Stimulated activated CD4-positive, alpha-beta T cell treated with anti-CD3 and anti-CD28 coated beads, Interleukin-2, amount 100 ng/mL, for 4 hours (primary cell): ENCODE data around the gene ABI1.
"Not testable (repeated sequence)": the region's sequence is repeated elsewhere in the genome, so short reads cannot be mapped to it uniquely, and the experiment has no call there.

Experiments
- DNase-seq: peaks from one replicate; pipeline ENCODE4 v3.0.0-alpha.2; 2020; ENCODE audit warnings: low read depth

Gene ABI1

DNA sequence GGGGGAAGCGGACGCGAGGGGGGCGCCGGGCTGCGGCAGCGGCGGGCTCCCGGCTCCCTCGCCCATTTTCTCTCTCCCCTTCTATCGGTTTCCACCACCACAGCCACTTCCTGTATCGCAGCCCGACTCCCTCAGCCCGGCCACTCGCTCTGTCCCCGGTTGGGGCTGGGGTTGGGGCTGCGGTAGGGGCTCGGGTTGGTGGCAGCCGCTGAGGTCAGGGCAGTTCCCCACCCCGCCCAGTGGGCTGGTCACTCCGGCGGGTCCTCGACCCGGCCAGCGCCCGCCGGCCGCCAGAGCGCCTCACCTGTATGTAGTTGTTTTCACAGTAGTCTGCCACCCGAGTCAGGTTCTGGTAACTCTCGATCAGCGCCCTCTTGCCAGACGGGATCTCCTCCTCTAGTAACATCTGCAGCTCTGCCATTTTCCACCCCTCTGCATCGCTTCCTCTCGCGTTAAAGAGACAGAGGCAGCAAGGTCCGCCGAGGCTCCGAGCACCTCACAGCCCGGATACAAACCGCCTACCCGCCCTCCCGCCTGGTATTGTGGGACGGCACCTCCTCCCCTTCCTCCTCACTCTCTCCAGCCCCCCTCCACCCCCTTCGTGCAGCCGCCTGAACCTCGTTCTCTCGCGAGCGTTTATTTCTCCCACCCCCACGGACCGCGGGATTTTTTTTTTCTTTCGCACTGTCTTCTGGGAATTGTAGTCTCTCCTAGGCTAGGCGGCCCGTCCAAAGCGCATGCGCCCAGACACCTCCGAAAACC is at the start of gene ABI1:
Gene ABI1 (minus strand): TSS at position 516 of the 762 bp plus-strand sequence. CDS start 95 bp downstream, at position 421.
- peak; percentile 97 for DNase-seq

DNA sequence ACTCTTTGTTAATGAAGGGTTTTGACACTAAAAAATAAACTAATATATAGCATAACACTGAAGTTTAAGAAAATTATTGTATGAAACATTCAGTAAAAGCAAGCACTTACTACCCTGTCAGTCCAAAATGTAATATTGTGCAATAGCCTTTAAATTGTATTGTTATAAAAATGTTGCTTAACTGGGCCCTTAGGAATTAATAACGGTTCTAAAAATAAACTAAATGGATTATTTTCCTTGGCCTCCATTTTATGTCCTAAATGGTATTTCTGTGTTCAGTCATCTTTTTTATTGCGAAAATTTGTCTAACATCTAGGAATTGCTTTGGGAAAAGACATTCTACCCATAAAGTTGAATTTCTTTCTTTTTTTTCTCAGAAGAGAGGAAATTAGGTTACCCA is 49.0 kb upstream of the ABI1 start:
- no peak for DNase-seq

DNA sequence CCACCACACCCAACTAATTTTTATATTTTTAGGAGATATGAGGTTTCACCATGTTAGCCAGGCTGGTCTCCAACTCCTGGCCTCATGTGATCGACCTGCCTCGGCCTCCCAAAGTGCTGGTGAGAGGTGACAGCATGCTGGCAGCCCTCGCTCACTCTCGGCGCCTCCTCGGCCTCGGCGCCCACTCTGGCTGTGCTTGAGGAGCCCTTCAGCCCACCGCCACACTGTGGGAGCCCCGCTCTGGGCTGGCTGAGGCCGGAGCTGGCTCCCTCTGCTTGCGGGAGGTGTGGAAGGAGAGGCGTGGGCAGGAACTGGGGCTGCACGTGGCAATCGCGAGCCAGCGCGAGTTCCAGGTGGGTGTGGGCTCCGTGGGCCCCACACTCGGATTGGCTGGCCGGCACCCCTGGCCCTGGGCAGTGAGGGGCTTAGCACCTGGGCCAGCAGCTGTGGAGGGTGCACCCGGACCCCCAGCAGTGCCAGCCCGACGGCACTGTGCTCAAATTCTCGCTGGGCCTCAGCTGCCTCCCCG is 44.6 kb upstream of the ABI1 start:
- DNase-seq = not testable (repeated sequence)

DNA sequence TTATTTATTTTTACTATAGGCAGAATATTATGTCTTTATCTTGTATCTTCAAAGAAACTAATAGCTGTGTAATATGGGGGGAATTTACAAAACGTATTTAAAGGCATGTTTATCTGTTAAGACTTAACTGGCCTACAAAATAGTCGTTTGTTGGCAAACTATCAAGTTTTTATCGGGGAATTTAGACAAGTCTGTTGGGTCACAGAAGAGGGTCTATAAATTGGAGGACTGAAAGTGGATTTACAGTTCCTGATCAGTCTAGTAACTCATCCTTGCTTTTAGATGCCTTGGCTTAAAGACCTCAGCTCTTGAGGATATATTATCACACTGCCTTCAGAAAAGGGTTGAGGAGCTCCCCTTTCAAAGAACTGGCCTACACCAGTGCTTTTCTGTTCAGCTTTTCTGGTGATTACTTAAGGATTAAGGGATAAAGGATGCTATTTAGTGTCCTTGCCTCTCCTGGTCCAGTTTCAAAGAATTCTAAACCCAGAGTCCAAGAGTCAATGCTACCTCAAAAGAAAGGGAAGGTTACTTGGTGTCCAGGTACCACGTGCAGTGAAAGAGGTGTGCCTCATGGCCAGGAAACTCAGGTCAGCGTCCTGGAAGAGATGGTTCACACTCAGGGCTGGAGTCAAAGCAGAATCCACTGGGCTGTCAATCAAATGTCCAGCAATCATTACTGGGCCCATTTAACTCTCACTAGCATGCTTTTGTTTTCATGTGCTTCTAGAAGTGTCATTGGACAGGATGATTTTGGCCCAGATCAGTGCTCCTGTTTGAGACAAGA is 42.9 kb upstream of the ABI1 start:
- no peak for DNase-seq

DNA sequence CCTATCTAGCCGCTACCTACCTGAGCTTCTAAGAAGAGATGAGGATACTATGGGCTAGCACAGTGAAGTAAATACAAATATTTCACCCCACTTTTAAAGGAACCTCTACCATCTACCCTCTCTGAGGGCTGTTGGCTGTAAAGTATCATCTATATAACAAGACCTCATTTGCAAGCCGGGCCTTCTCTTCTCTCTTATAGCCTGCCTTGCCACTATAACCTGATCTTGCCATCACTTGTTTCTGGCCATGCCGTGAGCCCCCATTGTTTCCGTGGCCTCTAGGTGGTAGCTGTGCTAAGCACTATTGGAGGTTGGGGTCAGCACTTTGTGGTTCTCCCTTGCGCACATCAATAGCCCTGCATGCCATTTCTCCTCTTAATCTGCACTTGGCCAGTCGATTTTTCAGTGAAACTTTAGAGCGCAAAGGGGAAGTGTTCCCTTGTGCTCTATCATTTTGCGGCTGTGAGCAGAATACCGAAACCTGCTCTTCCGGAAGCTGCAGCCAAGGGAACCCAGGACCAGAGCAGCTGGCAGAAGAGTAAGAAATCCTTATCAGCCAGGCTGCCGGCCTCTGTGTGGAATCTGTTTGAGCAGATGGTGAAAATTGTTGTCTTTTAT is 31.7 kb upstream of the ABI1 start:
- DNase-seq = not testable (repeated sequence)

DNA sequence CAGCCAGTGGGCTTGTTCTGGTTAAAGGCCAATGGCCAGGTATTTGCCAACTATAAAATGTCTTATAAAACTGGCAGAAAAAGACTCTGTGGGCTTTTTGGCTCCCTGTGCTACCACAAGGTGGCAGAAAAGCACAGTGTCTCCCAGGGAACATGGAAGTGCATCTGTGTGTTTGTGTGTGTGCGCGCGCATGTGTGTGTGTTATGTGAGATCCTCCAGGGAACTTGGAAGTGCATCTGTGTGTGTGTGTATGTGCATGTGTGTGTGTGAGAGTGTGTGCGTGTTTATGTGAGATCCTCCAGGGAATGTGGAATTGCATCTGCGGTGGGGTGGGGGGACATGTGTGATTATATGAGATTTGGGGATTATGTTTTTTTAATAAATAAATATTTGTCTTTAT is 30.2 kb upstream of the ABI1 start:
- DNase-seq = peak; percentile 6

DNA sequence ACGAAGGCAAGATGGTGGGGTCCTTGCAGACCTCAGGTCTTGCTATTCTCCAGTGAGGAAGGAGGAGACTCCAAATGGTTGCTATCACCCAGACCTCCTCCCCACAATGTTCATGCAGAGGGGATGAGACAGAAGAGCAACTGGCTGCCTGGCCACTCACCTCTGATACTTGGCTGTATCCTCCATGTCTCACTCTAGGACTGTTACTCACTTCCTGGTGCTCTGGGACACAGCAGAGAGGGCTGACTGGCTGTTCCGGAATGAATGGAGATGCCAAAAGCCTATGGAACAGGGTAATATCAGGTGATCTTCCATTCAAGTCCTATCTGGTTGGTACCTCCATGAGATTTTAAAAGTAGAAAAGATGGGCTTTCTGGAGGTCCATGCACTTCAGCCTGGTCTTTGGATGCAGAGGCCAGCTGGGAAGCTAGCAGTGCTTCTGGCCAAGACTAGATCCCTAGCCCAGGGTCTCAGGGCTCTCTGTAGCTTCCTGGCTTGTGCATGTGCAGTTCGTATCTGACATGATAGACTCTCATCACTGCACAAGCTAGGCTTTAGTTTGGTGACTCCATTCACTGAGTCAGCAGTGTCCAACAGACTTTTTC is 27.0 kb upstream of the ABI1 start:
- no peak for DNase-seq

DNA sequence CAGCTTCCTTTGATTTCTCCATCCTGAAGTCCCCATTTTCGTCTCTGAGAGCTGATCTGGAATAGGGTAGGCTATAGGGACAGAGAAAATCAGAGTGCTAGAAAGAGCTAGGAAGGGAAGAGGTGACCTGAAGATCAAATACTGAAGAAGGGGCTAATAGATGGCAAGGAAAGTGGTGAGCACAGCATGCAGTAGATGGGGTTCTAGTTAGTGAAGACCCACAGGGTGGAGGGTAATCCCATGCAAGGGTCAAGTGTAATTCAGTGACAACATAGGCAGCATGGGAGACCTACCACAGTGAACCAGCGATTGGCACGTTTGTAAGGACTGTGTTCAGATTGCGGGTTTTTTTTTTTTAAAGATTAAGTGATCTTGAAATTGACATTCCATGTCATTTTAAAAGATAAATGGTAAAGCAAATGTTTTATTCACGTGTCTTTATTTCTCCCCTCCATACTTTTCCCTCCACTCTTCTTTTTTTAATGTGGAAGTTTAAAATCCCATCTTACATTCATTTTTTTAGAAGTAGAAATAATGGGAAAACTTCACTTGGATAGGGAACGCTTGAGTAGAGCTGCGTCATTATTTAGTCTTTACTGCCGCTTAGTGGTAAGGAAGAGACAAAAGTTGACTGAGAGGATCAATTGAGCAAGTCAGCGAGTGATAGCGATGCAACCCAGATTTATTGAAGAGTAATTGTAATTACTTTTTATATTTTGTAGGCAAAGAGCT is 21.0 kb upstream of the ABI1 start:
- no peak for DNase-seq

DNA sequence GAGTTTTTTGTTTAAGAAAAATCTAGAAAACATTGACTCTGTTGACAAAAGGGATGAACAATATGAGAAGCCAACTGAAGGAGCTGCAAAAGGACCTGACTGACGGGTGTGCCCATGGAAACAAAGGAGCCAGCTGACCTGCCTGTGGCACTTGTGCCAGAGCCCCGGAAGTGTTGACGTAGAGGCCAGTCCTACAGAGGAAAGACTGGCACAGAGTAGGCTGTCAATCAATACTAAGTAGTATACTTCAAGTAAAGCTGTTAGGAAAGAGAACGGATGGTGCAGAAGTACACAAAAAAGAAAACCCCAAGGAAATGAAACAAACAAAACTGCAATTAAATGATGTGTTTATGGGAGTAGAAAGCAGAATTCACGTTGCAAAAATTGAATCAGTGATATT is 19.0 kb upstream of the ABI1 start:
- no peak for DNase-seq

DNA sequence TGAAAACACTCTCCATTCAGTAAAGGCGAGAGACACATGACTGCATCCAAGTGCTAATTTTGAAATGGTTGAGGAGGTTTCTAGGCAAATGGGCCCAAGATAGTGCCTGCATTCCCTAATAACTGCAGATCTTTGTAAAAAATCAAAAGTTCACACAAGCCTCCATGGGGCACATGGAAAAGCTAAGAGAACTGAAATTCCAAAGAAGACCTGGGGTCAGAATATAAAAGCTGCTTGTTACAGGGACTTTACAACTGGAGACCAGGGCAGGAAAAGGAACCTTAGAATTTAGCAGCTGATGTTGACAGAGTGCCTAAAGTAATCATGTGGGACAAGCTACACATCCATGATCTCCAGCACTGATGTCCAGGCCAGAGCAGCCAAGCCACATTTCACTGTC is 10.0 kb upstream of the ABI1 start:
- no peak for DNase-seq

DNA sequence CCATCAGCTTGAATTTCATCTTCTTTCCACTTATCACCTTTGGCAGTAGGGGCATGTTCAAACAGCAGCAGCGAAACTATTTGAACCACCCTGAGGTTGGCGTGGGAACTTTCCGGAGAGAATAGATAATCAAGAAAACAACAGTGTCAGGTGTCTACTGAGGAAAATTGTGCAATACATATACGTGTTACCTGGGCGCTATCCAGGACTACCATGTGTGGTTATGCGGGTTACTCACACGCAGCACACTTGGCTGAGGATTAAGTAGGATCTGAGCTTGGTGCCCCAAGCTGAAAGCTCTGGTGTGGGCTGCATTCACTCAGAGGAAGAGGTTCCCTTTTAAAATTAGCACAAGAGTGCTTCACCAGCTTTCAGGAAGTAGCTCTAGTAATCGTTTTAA is 8.8 kb upstream of the ABI1 start:
- peak; percentile 3 for DNase-seq

DNA sequence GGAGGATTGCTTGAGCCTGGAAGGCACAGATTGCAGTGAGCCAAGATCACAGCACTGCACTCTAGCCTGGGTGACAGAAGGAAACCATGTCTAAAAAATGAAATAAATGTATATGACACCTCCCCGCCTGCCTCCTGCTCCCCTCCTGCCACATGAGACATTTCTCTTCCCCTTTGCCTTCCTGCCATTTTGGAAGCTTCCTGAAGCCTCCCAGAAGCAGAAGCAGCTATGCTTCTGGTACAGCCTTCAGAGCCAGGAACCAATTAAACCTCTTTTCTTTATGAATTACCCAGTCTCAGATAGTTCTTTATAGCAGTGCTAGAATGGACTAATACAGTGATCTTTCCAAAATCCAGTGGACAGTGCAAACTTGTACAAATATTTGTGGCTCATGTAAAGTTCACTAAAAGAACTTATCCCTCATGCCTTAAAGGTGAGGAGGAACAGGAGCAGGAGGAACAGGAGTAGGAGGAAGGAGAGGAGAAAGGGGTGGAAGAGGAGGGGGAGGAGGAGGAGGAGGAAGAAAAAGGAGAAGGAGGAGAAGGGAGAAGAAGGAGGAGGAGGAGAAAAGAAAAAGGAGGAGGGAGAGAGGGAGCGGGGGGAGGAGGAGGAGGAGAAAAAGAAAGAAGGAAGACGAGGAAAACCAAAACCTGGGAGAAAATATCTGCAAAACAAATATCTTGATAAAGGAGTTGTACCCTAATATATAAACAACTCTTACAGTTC is 2.8 kb upstream of the ABI1 start:
- DNase-seq = no peak

DNA sequence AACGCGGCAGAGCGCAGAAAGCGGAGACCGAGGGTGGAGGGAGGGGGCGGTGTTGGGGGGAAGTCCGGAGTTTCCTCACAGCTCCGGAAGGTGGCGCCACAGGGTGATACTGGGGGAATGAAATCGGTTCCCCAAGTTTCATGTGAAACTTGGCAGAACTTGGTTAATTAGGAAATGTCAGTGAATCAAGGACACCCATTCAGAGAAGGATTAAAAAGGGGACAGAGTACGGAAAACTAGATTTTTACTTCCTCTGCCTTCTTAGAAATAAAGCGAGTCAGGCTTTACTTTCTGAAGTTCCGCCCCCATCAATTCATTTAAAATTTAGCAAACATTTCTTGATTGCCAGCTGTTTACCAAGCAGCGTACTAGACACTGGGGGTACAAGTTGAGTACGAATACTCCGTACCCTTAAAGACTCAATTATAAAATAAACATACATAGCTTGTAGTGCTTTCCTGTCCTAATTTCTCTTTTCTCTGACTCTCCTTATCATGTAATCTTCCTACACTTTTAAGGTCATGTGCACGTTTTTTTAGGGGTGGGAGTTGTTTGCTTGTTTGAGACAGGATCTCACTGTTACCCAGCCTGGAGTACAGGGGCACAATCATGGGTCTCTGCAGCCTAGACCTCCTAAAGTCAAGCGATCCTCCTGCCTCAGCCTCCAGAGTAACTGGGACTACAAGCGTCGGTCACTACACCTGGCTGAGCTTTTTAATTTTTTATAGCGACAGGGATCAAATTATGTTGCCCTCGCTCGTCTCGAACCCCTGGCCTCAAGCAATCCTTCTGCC is 644 bp upstream of the ABI1 start:
- no peak for DNase-seq

DNA sequence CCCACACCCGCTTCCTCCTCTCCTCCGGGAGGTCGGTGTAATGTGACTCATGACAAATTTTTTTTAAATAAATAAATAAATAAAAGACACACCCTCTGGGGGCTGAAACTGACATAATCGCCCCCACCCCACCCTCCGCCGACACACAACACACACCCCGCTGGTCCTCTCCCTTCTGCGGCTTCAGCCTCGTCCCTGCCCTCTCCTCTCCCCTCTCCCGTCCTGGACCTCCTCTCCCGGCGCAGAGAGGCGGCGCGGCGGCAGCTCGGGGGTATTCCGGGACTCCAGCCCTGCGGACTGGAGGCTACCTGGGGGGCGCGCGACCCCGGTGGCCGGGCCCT is 686 bp downstream of the ABI1 start:
- peak; percentile 45 for DNase-seq

DNA sequence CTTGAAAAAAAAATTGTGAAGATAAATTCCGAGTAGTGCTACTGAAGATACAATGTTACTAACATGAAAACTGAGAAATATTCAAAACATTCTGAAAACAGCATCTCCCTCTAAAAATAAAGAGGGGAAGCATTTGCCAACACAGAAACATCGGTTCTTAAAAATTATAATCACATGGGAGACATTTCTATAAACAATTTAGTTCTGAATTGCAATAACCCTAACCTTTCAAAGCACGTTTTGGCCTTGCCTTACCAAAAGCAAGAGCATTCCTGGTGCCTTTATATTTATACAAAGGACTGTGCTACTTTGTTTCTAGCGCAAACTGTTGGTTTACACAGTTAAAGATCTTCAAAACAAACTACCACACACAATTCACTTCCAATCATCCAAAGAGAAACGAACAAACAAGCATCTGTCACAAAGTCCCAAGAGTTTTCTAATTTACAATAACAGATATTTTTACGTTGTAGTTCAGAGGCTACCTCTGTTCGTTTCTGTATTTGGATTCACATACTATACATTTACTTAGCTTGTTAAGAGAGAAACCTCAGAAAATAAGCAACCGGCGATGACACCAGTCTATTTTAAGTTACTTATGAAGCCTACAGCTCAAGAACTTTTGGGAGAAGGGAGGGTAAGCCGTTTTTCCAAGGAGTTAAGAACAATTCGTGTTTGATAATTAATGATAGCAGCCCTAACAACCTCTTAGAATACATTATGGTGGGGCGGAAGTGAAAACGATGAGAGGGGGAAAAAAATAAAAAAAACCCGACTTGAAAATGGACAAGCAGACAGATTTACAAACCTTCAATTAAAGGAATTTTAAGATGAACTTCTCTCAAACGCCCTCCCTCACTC is 1.3 kb downstream of the ABI1 start:
- DNase-seq = no peak

DNA sequence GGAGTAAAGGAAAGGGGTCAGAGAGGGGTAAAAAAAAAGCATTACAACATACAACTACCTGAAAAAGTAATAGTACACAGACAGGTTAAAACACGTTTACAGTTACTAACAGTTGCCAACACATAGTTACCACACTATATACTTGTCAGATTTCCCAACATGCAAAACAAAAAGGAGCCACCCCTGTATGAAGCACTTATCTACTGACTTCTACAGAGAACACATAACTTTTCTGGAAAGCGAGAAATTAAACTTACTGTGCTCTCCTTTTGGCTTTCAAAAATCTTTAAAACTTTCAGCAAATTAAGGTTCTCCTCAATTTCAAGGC is 2.1 kb downstream of the ABI1 start:
- DNase-seq = no peak

DNA sequence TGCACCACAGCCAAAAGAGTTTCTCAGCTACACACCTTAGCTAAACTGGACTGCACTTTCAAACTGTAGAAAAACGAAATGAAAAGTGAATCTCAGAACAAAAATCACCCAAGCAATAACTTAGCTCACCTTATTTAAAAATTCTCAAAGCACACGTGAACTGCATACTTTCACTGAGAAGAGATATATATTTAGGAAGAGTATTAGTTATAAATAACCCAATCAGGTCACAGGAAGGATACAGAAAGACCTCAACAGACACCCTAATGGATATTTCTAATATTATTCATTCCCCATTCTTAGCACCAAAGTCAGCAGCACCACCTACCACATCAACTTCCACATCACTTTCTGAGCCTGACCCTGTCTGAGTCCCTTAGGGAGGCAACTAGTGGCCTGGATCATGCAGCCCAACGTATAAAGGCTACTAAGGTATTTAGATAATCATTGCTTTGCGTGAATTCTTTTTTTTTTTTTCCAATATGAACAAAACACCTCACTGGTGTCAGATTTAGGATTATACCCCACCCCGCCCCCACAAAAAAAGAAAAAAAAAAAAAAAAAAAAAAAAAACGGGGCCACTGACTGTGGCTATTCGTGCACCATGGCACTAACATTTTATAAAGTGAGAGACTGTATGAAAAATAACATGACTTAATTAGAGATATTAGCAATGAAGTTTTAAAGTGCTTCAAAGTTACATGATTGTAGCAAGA is 2.6 kb downstream of the ABI1 start:
- DNase-seq = no peak

DNA sequence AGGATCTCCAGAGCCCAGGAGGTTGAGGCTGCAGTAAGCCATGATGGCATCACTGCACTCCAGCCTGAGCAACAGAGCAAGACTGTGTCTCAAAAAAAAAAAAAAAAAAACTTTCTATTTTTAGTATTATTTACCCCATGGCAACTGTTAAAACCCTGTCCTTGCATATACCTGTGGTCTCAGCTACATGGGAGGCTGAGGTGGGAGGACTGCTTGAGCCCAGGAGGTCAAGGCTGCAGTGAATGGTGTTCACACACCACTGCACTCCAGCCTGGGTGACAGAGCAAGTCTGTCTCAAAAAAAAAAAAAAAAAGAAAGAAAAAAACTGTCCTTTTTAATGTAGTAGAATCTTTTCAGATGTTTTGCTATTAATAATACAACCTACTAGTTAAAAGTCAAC is 3.2 kb downstream of the ABI1 start:
- not testable (repeated sequence) for DNase-seq

DNA sequence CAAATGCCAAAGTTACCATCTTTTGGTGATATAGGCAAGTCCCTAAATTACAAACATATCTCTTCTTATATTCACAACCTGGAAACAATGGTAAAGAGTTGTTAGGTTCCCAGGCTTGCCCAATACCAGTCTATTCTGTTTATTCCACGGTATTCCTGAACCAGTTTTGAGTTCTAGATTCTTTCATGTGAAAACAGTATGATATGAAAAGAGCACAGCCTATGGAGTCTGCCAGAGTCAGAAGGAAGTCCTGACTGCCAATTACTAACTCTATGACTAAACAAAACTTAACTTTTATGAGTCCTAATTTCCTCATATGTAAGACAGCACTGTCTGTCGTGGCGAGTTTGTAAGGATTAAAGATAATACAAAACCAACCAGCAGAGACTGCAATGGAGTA is 5.6 kb downstream of the ABI1 start:
- DNase-seq = no peak
